ENCODE results near the gene ITGB1BP1.

Gene ITGB1BP1

DNA sequence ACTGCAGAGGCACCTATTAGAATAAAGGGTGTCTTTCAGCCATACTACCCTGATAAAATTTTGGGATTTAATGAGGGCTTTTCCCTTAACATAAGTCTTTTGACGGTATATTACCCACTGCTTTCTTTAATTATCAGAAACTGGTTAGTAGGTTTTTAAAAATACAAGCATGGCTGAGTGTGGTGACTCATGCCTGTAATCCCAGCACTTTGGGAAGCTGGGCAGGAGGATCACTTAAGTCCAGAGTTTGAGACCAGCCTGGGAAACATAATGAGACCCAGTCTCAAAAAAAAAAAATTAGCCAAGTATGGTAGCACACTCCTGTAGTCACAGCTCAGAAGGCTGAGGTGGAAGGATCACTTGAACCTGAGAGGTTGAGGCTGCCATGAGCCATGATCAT, 16.2 kb upstream of the ITGB1BP1 start:
- TF ChIP-seq, protein P1, sequence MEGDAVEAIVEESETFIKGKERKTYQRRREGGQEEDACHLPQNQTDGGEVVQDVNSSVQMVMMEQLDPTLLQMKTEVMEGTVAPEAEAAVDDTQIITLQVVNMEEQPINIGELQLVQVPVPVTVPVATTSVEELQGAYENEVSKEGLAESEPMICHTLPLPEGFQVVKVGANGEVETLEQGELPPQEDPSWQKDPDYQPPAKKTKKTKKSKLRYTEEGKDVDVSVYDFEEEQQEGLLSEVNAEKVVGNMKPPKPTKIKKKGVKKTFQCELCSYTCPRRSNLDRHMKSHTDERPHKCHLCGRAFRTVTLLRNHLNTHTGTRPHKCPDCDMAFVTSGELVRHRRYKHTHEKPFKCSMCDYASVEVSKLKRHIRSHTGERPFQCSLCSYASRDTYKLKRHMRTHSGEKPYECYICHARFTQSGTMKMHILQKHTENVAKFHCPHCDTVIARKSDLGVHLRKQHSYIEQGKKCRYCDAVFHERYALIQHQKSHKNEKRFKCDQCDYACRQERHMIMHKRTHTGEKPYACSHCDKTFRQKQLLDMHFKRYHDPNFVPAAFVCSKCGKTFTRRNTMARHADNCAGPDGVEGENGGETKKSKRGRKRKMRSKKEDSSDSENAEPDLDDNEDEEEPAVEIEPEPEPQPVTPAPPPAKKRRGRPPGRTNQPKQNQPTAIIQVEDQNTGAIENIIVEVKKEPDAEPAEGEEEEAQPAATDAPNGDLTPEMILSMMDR (IDR thresholded peaks at IDR 0.05; ENCODE audit: insufficient read depth, low read length), result no peak
- TF ChIP-seq GABPA (IDR thresholded peaks at IDR 0.05; ENCODE audit: low read depth), result no peak
- TF ChIP-seq, protein P2, sequence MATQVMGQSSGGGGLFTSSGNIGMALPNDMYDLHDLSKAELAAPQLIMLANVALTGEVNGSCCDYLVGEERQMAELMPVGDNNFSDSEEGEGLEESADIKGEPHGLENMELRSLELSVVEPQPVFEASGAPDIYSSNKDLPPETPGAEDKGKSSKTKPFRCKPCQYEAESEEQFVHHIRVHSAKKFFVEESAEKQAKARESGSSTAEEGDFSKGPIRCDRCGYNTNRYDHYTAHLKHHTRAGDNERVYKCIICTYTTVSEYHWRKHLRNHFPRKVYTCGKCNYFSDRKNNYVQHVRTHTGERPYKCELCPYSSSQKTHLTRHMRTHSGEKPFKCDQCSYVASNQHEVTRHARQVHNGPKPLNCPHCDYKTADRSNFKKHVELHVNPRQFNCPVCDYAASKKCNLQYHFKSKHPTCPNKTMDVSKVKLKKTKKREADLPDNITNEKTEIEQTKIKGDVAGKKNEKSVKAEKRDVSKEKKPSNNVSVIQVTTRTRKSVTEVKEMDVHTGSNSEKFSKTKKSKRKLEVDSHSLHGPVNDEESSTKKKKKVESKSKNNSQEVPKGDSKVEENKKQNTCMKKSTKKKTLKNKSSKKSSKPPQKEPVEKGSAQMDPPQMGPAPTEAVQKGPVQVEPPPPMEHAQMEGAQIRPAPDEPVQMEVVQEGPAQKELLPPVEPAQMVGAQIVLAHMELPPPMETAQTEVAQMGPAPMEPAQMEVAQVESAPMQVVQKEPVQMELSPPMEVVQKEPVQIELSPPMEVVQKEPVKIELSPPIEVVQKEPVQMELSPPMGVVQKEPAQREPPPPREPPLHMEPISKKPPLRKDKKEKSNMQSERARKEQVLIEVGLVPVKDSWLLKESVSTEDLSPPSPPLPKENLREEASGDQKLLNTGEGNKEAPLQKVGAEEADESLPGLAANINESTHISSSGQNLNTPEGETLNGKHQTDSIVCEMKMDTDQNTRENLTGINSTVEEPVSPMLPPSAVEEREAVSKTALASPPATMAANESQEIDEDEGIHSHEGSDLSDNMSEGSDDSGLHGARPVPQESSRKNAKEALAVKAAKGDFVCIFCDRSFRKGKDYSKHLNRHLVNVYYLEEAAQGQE (IDR thresholded peaks at IDR 0.05; ENCODE audit: insufficient replicate concordance, low read depth), result no peak
- no peak for TF ChIP-seq SPI1 (IDR thresholded peaks at IDR 0.05; ENCODE audit: borderline replicate concordance, low read depth)
- no peak for TF ChIP-seq POLR2AphosphoS5 (IDR thresholded peaks at IDR 0.05; ENCODE audit: low read depth)
- Histone ChIP-seq H3K27ac (replicated peaks) (no peak overlapping the region), H3K4me3 (replicated peaks; ENCODE audit: insufficient read depth, low read length) (no peak overlapping the region), H3K27me3 (ENCODE audit: insufficient read depth, poor library complexity, severe bottlenecking) (no peaks in the 10 kb centered on the region)
- DNase-seq (ENCODE audit: low read depth in 1 of 2, low spot score in 1 of 2), result no peak

DNA sequence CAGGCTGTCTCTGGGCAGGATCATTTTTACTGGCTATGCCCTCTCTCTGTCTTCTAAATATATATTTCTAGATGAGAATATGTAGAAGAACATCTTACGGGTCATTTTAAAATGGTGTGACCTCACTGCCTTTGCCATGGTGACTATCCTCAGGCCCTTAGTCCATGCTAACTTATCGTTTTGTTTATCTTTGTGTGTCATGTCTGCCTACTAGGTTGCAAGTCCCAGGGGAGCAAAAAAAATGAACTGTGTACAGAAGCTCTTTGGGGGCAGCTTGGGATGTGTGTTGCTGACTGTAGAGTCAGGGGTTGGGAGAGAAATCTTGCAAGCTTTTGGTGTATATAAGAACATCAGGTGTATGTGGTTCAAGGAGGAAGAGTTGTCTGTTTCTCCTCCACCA, 11.2 kb upstream of the ITGB1BP1 start:
- DNase-seq (ENCODE audit: low read depth in 1 of 2, low spot score in 1 of 2), result no peak
- no peak overlapping the region for H3K4me3 ChIP-seq (replicated peaks; ENCODE audit: insufficient read depth, low read length)
- no peak overlapping the region for H3K27ac ChIP-seq (replicated peaks)
- TF ChIP-seq, protein P2 (IDR thresholded peaks at IDR 0.05; ENCODE audit: insufficient replicate concordance, low read depth), result no peak
- no peak for TF ChIP-seq GABPA (IDR thresholded peaks at IDR 0.05; ENCODE audit: low read depth)
- no peak for TF ChIP-seq POLR2AphosphoS5 (IDR thresholded peaks at IDR 0.05; ENCODE audit: low read depth)
- TF ChIP-seq, protein P1 (IDR thresholded peaks at IDR 0.05; ENCODE audit: insufficient read depth, low read length), result no peak
- TF ChIP-seq SPI1 (IDR thresholded peaks at IDR 0.05; ENCODE audit: borderline replicate concordance, low read depth), result no peak
- H3K27me3 ChIP-seq (ENCODE audit: insufficient read depth, poor library complexity, severe bottlenecking), result no peaks in the 10 kb centered on the region

DNA sequence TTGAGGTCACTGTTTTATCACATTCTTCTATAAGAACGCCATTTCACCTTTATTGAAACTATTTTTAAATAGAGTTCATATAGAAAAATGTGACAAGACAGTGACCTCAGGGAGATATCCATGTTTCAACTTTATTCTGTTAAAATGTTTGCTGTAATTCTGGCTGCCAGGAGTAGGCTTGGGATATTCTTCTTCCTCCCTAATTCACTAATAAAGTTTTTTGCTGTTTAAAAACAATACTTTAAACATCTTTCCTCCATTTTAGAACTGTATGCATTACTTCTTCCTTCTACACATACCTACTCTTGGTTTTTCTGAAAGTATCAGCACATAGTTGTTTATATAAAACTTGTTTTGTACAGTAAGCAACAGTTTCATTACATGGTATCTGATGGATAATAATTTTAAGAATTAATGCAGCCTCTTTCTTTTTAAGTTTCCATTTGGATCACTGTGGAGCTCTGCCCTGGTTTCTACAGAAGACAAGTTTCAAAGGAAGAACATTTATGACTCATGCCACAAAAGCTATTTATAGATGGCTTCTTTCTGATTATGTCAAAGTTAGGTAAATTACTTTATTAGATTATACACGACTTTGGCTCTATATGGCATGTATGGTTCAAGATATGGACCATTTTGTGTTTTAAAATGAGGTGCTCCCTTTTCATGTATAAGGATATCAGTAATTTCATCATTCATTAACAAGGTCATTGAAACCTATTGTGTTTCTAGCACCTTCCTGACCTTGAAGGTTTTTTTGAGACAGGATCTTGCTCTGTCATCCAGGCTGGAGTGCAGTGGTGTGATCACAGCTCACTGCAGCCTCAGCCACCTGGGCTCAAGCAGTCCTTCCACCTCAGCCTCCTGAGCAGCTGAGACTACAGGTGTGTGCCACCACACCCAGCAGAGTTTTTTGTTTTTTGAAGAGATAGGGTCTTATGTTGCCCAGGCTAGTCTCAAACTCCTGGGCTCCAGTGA, 7.3 kb upstream of the ITGB1BP1 start:
- no peak for DNase-seq (ENCODE audit: low read depth in 1 of 2, low spot score in 1 of 2)
- Histone ChIP-seq H3K27me3 (ENCODE audit: insufficient read depth, poor library complexity, severe bottlenecking) (no peaks in the 10 kb centered on the region), H3K27ac (replicated peaks) (no peak overlapping the region), H3K4me3 (replicated peaks; ENCODE audit: insufficient read depth, low read length) (no peak overlapping the region)
- TF ChIP-seq, protein P1 (IDR thresholded peaks at IDR 0.05; ENCODE audit: insufficient read depth, low read length), result no peak
- no peak for TF ChIP-seq SPI1 (IDR thresholded peaks at IDR 0.05; ENCODE audit: borderline replicate concordance, low read depth)

Measured in HL-60 (cell line).